WTC11 (cell line): ENCODE measurements around the gene SMIM10L1. TPM values are rescaled to one million over a fixed set of nuclear protein-coding genes. Genes with fewer than 3 reads are reported as not detected.

Source experiments
- ATAC-seq: fragments of 200-7000 bp; cut with Tn5 transposase; 2 replicates; pipeline ENCODE4 v1.10.0; 2021; ENCODE audit warnings: mild to moderate bottlenecking, moderate library complexity
- CTCF ChIA-PET: fragments of 300-600 bp; sonication (Branson Sonifier 250); formaldehyde crosslinking; loops from one replicate; lab custom pipeline; 2021; ENCODE audit warnings: antibody characterized with exemption; lab: Charles Lee
- POLR2A ChIA-PET: fragments of 350-600 bp; sonication (Branson Sonifier 250); formaldehyde crosslinking; loops from one replicate; lab custom pipeline; 2021; ENCODE audit warnings: antibody characterized with exemption; lab: Charles Lee
- DNase-seq: peaks from one replicate; pipeline ENCODE4 v3.0.0; 2021; ENCODE audit warnings: low spot score
- H3K27ac Mint-ChIP-seq: 2 replicates; pipeline ENCODE4 v1.8.0; 2021; ENCODE audit warnings: mixed read lengths
- H3K27me3 Mint-ChIP-seq: 2 replicates; pipeline ENCODE4 v1.8.0; 2021; ENCODE audit warnings: low read depth, mild to moderate bottlenecking, moderate library complexity, mixed read lengths
- H3K36me3 Mint-ChIP-seq: 2 replicates; pipeline ENCODE4 v1.8.0; 2021; ENCODE audit warnings: mixed read lengths
- H3K4me1 Mint-ChIP-seq: 2 replicates; pipeline ENCODE4 v1.8.0; 2022; ENCODE audit warnings: mixed read lengths
- H3K4me3 Mint-ChIP-seq: 2 replicates; pipeline ENCODE4 v1.8.0; 2021; ENCODE audit warnings: mild to moderate bottlenecking, moderate library complexity, mixed read lengths
- H3K9me3 Mint-ChIP-seq: 2 replicates; pipeline ENCODE4 v1.8.0; 2021; ENCODE audit warnings: mixed read lengths
- RELA ChIP-seq: sonication (generic); formaldehyde crosslinking; IDR thresholded peaks from 2 replicates; pipeline ENCODE4 v1.8.1; 2022; ENCODE audit warnings: missing genetic modification reagents, mild to moderate bottlenecking, borderline replicate concordance
- SOX15 ChIP-seq: fragments of 250-450 bp; sonication (Bioruptor Pico); IDR thresholded peaks from 2 replicates; pipeline ENCODE4 v1.9.0; 2021; ENCODE audit warnings: mild to moderate bottlenecking
- SP1 ChIP-seq: sonication (generic); formaldehyde crosslinking; conservative IDR thresholded peaks from 2 replicates; pipeline ENCODE4 v1.8.1; 2022; ENCODE audit warnings: missing genetic modification reagents
- TCF7 ChIP-seq: sonication (generic); formaldehyde crosslinking; IDR thresholded peaks from 2 replicates; pipeline ENCODE4 v1.8.0; 2022; ENCODE audit warnings: mild to moderate bottlenecking, low read depth, missing genetic modification reagents, moderate library complexity
- TEAD4 ChIP-seq: sonication (generic); formaldehyde crosslinking; IDR thresholded peaks from 2 replicates; pipeline ENCODE4 v1.8.0; 2022; ENCODE audit warnings: mild to moderate bottlenecking, missing genetic modification reagents
- TP53 ChIP-seq: sonication (generic); formaldehyde crosslinking; IDR thresholded peaks from 2 replicates; pipeline ENCODE4 v1.8.1; 2023; ENCODE audit warnings: mild to moderate bottlenecking, missing genetic modification reagents
- ZNF138 ChIP-seq: sonication (generic); formaldehyde crosslinking; conservative IDR thresholded peaks from 2 replicates; pipeline ENCODE4 v1.8.1; 2022; ENCODE audit warnings: mild to moderate bottlenecking, moderate library complexity, missing genetic modification reagents
- ZNF317 ChIP-seq: sonication (generic); formaldehyde crosslinking; IDR thresholded peaks from 2 replicates; pipeline ENCODE4 v1.8.1; 2023; ENCODE audit warnings: low read depth, mild to moderate bottlenecking, moderate library complexity, missing genetic modification reagents, borderline replicate concordance
- ZNF396 ChIP-seq: fragments of 250-450 bp; sonication (Bioruptor Pico); IDR thresholded peaks from 2 replicates; pipeline ENCODE4 v1.8.0; 2021; ENCODE audit warnings: mild to moderate bottlenecking, moderate library complexity, borderline replicate concordance
- total RNA-seq: library from RNA; stranded (reverse); gene quantifications from 3 replicates; pipeline ENCODE4 v1.2.3, GENCODE V29; 2021
- TF ChIP-seq, protein P1 (sequence below): fragments of 250-450 bp; sonication (Bioruptor Pico); IDR thresholded peaks from 2 replicates; pipeline ENCODE4 v1.9.0; 2021; ENCODE audit warnings: mild to moderate bottlenecking, borderline replicate concordance
- TF ChIP-seq, protein P2 (sequence below): fragments of 250-450 bp; sonication (Bioruptor Pico); IDR thresholded peaks from 2 replicates; pipeline ENCODE4 v1.9.0; 2021; ENCODE audit warnings: moderate library complexity, mild to moderate bottlenecking, inconsistent platforms, borderline replicate concordance
- TF ChIP-seq, protein P3 (sequence below): fragments of 250-450 bp; sonication (Bioruptor Pico); IDR thresholded peaks from 2 replicates; pipeline ENCODE4 v1.8.0; 2021; ENCODE audit warnings: mild to moderate bottlenecking
- TF ChIP-seq, protein P4 (sequence below): sonication (generic); formaldehyde crosslinking; IDR thresholded peaks from 2 replicates; pipeline ENCODE4 v1.8.0; 2022; ENCODE audit warnings: missing genetic modification reagents
- TF ChIP-seq, protein P5 (sequence below): sonication (generic); formaldehyde crosslinking; conservative IDR thresholded peaks from 2 replicates; pipeline ENCODE4 v1.8.1; 2023; ENCODE audit warnings: mild to moderate bottlenecking, low read depth, missing genetic modification reagents, moderate library complexity

Gene SMIM10L1
- total RNA-seq, 1 experiment from 2014 or later, result 12.2 TPM

DNA sequence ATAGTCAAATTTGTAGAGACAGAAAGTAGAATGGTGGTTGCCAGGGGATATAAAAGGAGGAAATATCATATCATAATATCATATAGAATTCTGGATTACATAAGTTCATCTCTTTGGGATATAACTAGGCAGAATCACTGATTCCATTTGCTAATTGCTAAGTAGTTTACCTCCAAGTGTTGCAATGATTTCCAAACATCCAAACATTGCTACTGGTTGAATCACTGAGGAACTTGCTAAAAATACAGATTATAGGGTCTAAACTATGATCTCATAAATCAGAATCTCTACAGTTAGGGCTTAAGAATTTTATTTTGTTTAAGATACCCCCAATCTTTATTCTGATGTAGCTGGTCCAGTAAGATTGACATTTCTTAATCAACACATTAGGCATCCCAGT, 31.8 kb downstream of the SMIM10L1 start:
- Mint-ChIP-seq H3K27ac (no peak overlapping the region), H3K4me3 (no peak overlapping the region), H3K9me3 (peaks cover 14% of the 10 kb centered on the region), H3K36me3 (peaks cover 9% of the 10 kb centered on the region), H3K4me1 (peaks cover 8% of the 10 kb centered on the region), H3K27me3 (no peaks in the 10 kb centered on the region; the same call in 1 of the 2 replicates)
- no peak for ATAC-seq
- CTCF ChIA-PET, result interaction anchor here (1.0 kb wide), 1 partner anchor 304 kb away, joined by 3 read pairs; no protein-coding TSS in a partner anchor
- no peak for DNase-seq
- POLR2A ChIA-PET, result no interaction called here
- TF ChIP-seq, protein P1, sequence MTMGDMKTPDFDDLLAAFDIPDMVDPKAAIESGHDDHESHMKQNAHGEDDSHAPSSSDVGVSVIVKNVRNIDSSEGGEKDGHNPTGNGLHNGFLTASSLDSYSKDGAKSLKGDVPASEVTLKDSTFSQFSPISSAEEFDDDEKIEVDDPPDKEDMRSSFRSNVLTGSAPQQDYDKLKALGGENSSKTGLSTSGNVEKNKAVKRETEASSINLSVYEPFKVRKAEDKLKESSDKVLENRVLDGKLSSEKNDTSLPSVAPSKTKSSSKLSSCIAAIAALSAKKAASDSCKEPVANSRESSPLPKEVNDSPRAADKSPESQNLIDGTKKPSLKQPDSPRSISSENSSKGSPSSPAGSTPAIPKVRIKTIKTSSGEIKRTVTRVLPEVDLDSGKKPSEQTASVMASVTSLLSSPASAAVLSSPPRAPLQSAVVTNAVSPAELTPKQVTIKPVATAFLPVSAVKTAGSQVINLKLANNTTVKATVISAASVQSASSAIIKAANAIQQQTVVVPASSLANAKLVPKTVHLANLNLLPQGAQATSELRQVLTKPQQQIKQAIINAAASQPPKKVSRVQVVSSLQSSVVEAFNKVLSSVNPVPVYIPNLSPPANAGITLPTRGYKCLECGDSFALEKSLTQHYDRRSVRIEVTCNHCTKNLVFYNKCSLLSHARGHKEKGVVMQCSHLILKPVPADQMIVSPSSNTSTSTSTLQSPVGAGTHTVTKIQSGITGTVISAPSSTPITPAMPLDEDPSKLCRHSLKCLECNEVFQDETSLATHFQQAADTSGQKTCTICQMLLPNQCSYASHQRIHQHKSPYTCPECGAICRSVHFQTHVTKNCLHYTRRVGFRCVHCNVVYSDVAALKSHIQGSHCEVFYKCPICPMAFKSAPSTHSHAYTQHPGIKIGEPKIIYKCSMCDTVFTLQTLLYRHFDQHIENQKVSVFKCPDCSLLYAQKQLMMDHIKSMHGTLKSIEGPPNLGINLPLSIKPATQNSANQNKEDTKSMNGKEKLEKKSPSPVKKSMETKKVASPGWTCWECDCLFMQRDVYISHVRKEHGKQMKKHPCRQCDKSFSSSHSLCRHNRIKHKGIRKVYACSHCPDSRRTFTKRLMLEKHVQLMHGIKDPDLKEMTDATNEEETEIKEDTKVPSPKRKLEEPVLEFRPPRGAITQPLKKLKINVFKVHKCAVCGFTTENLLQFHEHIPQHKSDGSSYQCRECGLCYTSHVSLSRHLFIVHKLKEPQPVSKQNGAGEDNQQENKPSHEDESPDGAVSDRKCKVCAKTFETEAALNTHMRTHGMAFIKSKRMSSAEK, result no peak

DNA sequence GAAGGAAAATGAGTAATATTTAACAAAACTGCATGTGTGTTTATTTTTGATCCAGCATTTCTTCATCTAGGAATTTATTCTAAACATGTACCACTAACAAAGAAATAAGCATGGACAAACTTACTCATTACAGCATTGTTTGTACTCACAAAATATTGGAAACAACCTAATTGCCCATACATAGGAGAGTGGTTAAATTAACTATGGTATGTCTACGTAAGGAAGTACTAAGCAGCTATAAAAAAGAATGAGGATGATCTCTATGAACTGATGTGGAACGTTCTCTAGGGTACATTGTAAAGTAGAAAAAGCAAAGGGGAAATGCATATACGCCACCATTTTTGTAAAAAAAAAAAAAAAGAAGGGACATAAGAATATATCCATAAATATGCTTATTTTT, 33.2 kb downstream of the SMIM10L1 start:
- H3K27ac Mint-ChIP-seq, result no peak overlapping the region
- peaks cover 14% of the 10 kb centered on the region for H3K9me3 Mint-ChIP-seq
- ChIA-PET CTCF (interaction anchor here (0.8 kb wide), 1 partner anchor 433 kb away, joined by 3 read pairs; no protein-coding TSS in a partner anchor), POLR2A (interaction anchor here (0.7 kb wide), 1 partner anchor 50 kb away, joined by 3 read pairs; no protein-coding TSS in a partner anchor)
- peaks cover 9% of the 10 kb centered on the region for H3K36me3 Mint-ChIP-seq
- TF ChIP-seq SOX15 (CRISPR knock-in tag) (no peak), TP53 (CRISPR knock-in tag) (no peak), RELA (CRISPR knock-in tag) (no peak), ZNF317 (no peak), ZNF396 (CRISPR knock-in tag) (no peak), ZNF138 (CRISPR knock-in tag) (no peak)
- TF ChIP-seq, protein P2, sequence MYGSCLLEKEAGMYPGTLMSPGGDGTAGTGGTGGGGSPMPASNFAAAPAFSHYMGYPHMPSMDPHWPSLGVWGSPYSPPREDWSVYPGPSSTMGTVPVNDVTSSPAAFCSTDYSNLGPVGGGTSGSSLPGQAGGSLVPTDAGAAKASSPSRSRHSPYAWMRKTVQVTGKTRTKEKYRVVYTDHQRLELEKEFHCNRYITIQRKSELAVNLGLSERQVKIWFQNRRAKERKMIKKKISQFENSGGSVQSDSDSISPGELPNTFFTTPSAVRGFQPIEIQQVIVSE (CRISPR knock-in tag), result no peak
- TF ChIP-seq, protein P1, result no peak
- TF ChIP-seq, protein P3, sequence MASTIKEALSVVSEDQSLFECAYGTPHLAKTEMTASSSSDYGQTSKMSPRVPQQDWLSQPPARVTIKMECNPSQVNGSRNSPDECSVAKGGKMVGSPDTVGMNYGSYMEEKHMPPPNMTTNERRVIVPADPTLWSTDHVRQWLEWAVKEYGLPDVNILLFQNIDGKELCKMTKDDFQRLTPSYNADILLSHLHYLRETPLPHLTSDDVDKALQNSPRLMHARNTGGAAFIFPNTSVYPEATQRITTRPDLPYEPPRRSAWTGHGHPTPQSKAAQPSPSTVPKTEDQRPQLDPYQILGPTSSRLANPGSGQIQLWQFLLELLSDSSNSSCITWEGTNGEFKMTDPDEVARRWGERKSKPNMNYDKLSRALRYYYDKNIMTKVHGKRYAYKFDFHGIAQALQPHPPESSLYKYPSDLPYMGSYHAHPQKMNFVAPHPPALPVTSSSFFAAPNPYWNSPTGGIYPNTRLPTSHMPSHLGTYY, result no peak
- ATAC-seq, result no peak
- H3K4me1 Mint-ChIP-seq, result peaks cover 7% of the 10 kb centered on the region
- no peaks in the 10 kb centered on the region; the same call in 1 of the 2 replicates for H3K27me3 Mint-ChIP-seq
- H3K4me3 Mint-ChIP-seq, result no peak overlapping the region
- no peak for DNase-seq

DNA sequence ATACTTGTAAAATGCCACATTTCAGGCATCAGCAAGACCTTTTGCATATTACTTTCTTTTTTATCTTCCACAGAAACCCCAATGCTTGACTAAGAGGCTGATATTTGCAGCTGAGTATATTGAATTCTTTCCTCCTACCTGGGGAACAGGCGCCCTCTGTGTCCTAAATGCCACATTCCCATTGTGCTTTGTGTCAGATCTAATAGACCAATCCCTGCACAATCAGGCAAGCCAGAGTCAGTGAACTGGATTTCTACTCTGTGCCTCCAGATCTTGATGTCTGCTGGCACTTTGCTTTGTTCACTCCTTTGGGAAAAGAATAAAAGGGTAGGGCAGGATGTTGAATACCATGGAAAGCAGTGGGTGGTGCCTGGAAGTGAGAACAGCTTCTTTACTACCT, 38.1 kb downstream of the SMIM10L1 start:
- ATAC-seq (peak; percentile 91), DNase-seq (peak; percentile 19)
- ChIA-PET CTCF (interaction anchor here (0.5 to 1.6 kb wide), 8 partner anchors 10 to 525 kb away, joined by 3 to 19 read pairs (median 4); no protein-coding TSS in a partner anchor), POLR2A (no interaction called here)
- no peaks in the 10 kb centered on the region; the same call in 1 of the 2 replicates for H3K27me3 Mint-ChIP-seq
- peaks cover 5% of the 10 kb centered on the region for H3K36me3 Mint-ChIP-seq
- H3K27ac Mint-ChIP-seq, result no peak overlapping the region
- no peak overlapping the region for H3K4me3 Mint-ChIP-seq
- H3K9me3 Mint-ChIP-seq, result peaks cover 26% of the 10 kb centered on the region
- peaks cover 5% of the 10 kb centered on the region for H3K4me1 Mint-ChIP-seq
- TF ChIP-seq TEAD4 (CRISPR knock-in tag) (no peak), TCF7 (CRISPR knock-in tag) (no peak), SP1 (CRISPR knock-in tag) (no peak)
- TF ChIP-seq, protein P4, sequence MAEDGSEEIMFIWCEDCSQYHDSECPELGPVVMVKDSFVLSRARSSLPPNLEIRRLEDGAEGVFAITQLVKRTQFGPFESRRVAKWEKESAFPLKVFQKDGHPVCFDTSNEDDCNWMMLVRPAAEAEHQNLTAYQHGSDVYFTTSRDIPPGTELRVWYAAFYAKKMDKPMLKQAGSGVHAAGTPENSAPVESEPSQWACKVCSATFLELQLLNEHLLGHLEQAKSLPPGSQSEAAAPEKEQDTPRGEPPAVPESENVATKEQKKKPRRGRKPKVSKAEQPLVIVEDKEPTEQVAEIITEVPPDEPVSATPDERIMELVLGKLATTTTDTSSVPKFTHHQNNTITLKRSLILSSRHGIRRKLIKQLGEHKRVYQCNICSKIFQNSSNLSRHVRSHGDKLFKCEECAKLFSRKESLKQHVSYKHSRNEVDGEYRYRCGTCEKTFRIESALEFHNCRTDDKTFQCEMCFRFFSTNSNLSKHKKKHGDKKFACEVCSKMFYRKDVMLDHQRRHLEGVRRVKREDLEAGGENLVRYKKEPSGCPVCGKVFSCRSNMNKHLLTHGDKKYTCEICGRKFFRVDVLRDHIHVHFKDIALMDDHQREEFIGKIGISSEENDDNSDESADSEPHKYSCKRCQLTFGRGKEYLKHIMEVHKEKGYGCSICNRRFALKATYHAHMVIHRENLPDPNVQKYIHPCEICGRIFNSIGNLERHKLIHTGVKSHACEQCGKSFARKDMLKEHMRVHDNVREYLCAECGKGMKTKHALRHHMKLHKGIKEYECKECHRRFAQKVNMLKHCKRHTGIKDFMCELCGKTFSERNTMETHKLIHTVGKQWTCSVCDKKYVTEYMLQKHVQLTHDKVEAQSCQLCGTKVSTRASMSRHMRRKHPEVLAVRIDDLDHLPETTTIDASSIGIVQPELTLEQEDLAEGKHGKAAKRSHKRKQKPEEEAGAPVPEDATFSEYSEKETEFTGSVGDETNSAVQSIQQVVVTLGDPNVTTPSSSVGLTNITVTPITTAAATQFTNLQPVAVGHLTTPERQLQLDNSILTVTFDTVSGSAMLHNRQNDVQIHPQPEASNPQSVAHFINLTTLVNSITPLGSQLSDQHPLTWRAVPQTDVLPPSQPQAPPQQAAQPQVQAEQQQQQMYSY (CRISPR knock-in tag), result no peak
- TF ChIP-seq, protein P5, sequence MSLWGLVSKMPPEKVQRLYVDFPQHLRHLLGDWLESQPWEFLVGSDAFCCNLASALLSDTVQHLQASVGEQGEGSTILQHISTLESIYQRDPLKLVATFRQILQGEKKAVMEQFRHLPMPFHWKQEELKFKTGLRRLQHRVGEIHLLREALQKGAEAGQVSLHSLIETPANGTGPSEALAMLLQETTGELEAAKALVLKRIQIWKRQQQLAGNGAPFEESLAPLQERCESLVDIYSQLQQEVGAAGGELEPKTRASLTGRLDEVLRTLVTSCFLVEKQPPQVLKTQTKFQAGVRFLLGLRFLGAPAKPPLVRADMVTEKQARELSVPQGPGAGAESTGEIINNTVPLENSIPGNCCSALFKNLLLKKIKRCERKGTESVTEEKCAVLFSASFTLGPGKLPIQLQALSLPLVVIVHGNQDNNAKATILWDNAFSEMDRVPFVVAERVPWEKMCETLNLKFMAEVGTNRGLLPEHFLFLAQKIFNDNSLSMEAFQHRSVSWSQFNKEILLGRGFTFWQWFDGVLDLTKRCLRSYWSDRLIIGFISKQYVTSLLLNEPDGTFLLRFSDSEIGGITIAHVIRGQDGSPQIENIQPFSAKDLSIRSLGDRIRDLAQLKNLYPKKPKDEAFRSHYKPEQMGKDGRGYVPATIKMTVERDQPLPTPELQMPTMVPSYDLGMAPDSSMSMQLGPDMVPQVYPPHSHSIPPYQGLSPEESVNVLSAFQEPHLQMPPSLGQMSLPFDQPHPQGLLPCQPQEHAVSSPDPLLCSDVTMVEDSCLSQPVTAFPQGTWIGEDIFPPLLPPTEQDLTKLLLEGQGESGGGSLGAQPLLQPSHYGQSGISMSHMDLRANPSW (CRISPR knock-in tag), result no peak
